ENCODE data around the gene PI4KB.

DNA sequence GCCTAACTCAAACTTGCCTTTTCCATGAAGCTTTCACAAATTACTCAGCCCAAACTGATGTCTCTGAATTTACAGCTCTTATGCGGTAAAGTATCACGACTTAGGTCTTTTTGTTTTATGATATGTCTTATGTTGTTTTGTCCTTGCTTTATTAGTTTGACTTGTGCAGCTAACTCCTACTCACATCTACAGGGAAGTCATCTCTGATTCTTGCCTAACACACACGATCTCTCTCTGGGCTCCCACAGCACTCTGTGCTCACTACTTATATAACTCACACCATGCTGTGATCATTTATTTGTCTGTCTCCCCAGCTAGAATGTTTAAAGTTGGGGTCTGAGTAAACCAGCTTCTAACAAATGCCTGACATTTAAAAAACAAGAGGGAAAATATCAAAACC, 9.3 kb upstream of the PI4KB start:
- TF ChIP-seq CTCF (conservative IDR thresholded peaks at IDR 0.05) (no peak), EZH2 (IDR thresholded peaks at IDR 0.05; ENCODE audit: low read depth) (no peak)

Data from PC-9 (cell line).